HG02884 (cell line): ENCODE data around the gene CDO1.

Experiments used
- ATAC-seq: cut with Tn5 transposase; IDR thresholded peaks from one replicate; pipeline ENCODE4 v1.9.1; 2021; ENCODE audit warnings: mild to moderate bottlenecking, moderate library complexity; ENCODE audit not compliant: unreplicated experiment

The CDO1 gene

GRCh38 chr5:115795700-115796099 lies 20.8 kb downstream of the CDO1 start:
- no peak for ATAC-seq

GRCh38 chr5:115788440-115788839 lies 28.0 kb downstream of the CDO1 start:
- ATAC-seq, result no peak

- ATAC-seq, result no peak
Observed at GRCh38 chr5:115787426-115787825, 29.0 kb downstream of the CDO1 start.

- ATAC-seq, result no peak
Observed at GRCh38 chr5:115785381-115786065, 30.9 kb downstream of the CDO1 start.

- ATAC-seq, result no peak
Observed at GRCh38 chr5:115778417-115778816, 38.0 kb downstream of the CDO1 start.

- no peak for ATAC-seq
Observed at GRCh38 chr5:115776989-115777388, 39.5 kb downstream of the CDO1 start.

GRCh38 chr5:115775999-115776398 lies 40.5 kb downstream of the CDO1 start:
- ATAC-seq, result no peak

- no peak for ATAC-seq
Observed at GRCh38 chr5:115774684-115775083, 41.8 kb downstream of the CDO1 start.

- ATAC-seq, result no peak
Observed at GRCh38 chr5:115772731-115773475, 43.6 kb downstream of the CDO1 start.

GRCh38 chr5:115770466-115770865 lies 46.0 kb downstream of the CDO1 start:
- ATAC-seq, result no peak

GRCh38 chr5:115767424-115767823 lies 49.0 kb downstream of the CDO1 start:
- no peak for ATAC-seq

- no peak for ATAC-seq
Observed at GRCh38 chr5:115766608-115767007, 49.9 kb downstream of the CDO1 start.

- ATAC-seq, result no peak
Observed at GRCh38 chr5:115758356-115758755, 58.1 kb downstream of the CDO1 start.

- ATAC-seq, result no peak
Observed at GRCh38 chr5:115755675-115756074, 60.8 kb downstream of the CDO1 start.
